GM13976 (cell line): ENCODE results near the gene CNGA2.

Experiments used
- DNase-seq: peaks from one replicate; pipeline ENCODE4 v3.0.0; 2012; ENCODE audit warnings: low spot score
- in situ Hi-C: fragments of 300-500 bp; cut with MboI; formaldehyde crosslinking; loops from one replicate; pipeline ENCODE4 v1.12.0; 2022; ENCODE audit warnings: low sequenced_read_pairs, mixed read lengths, inconsistent platforms; ENCODE audit not compliant: unreplicated experiment
- TF ChIP-seq, protein P1 (sequence below): IDR thresholded peaks from 2 replicates; pipeline ENCODE4 v1.5.1; 2012; ENCODE audit warnings: borderline replicate concordance, mild to moderate bottlenecking; ENCODE audit not compliant: insufficient read depth; ENCODE audit errors: extremely low read depth, missing control alignments, control extremely low read depth

CNGA2 gene

DNA sequence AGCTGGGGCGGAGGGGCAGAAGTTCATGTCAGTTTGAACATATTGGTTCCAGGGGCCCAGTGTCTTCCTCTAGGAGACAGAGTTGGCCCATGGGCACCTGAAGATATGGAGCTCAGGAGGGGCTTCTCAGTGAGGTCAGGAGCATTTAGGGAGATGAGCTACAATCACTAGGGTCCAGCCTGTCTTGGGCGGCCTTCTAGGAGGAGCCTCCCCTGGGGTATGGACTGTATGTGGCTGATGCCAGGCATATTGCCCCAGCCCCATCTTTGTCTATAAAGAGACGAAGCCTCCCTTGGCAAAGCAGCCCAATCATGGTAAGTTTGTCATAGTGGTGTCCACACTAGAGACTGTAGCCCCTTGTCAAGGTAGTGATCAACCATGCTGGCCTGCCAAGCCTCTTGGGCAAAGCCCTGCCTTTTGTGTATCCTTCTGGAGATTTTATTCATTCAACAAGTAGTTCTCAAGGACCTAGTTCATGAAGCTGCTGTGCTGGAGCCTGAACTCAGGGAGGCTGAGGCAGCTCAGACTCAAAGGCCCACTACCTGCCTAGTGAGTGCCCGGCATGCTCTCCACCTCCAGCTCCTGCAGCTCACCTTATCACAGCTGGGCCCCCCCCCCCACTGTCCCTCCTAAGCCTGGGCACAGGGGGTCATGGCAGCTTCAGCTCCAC, 5.4 kb upstream of the CNGA2 start:
- DNase-seq, result no peak
- TF ChIP-seq, protein P1, sequence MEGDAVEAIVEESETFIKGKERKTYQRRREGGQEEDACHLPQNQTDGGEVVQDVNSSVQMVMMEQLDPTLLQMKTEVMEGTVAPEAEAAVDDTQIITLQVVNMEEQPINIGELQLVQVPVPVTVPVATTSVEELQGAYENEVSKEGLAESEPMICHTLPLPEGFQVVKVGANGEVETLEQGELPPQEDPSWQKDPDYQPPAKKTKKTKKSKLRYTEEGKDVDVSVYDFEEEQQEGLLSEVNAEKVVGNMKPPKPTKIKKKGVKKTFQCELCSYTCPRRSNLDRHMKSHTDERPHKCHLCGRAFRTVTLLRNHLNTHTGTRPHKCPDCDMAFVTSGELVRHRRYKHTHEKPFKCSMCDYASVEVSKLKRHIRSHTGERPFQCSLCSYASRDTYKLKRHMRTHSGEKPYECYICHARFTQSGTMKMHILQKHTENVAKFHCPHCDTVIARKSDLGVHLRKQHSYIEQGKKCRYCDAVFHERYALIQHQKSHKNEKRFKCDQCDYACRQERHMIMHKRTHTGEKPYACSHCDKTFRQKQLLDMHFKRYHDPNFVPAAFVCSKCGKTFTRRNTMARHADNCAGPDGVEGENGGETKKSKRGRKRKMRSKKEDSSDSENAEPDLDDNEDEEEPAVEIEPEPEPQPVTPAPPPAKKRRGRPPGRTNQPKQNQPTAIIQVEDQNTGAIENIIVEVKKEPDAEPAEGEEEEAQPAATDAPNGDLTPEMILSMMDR, result no peak
- in situ Hi-C loops, result no loop called here

DNA sequence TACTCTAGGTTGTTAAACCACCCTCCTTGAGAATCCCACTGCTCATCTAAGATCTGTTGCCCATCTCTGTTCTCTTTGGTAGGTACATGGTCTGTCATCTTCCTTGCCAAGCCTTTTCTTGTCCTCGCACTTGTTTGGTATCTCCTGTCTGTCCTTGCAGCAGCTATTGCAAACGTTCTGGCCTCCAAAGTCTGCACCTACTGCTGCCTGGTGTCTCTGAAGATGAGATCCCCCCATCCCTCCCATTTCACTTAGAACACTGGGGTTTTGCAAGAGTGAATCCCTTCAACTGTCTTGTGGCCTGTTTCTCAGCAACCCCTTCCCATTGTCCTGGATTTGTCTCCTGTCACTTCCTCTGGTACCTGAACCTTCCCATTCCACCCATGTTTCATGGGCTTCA, 673 bp downstream of the CNGA2 start:
- in situ Hi-C loops, result no loop called here
- TF ChIP-seq, protein P1, result no peak
- no peak for DNase-seq

DNA sequence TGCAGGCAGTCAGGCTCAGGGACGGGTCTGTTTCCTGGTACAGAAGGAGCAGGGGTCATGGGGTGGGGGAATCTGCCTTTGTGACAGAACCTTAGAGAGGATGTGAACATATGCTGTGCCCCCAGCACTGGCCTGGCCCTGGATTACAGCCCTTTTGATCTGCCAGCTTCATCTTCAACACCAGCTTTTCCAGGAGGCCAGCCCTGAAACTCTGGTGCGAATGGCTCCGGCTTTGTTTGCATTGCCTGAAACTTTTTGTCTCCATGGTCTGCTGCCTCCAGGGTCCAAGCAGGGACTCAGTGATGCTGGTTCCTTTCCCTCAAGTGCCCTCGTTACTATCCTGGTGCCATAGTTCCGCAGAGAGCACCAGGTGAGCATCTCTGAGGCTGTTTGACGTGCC, 2.1 kb downstream of the CNGA2 start:
- DNase-seq, result no peak
- TF ChIP-seq, protein P1, result no peak
- in situ Hi-C loops, result no loop called here

DNA sequence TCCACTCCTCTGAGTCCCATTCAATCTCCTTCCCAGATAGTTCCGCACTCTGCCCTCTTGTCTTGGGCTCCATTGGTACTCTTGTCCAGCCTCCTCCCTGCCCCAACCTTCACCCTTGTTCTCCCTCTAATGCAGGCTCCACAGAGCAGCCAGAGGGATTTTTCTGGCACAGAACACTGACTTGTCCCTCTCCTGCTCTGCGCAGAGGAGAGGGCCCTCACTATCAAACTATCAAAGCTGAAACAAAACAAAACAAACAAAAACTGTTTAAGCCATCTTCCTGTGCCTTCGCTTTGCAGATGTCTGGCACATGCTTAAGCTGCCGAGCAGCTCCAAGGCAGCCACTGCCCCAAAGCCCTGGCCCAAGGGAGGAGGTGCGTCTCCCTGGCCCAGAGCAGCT, 2.9 kb downstream of the CNGA2 start:
- in situ Hi-C loops, result no loop called here
- no peak for DNase-seq
- TF ChIP-seq, protein P1, result no peak

DNA sequence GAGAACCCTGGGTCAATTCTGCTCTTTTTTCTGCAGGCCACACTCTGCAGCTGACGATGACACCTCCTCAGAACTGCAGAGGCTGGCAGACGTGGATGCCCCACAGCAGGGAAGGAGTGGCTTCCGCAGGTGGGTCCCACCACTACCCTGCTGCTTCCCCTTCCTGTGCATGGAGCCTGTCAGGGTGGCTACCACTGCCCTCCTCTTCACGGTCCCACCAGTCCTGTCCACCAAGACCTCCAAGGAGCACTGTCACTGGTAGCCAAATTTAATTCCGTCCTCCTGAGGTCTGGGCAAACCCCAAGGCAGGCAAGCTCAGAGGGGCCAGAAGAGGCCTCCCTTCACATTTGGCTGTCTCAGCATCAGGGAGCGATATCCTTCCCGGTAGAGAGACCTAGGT, 4.2 kb downstream of the CNGA2 start:
- TF ChIP-seq, protein P1, result no peak
- DNase-seq, result no peak
- in situ Hi-C loops, result no loop called here

DNA sequence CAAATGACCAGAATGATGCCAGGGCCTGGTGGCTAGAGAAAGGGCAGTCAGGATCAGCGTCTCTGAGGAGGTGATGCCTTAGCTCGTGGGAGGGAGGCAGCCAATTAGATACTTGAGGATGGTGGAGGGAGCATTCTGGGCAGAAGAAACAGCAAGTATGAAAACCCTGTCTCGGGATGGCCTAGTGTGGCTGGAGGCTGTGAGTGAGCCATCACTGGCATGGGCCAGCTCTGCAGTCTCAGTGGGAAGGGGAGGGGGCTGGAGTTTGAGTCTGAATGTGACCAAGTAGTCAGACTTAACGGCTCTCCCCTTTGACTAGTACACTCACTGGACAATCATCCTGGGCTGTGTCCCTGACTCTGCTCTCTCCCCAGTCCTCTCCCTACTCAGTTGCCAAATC, 7.1 kb downstream of the CNGA2 start:
- TF ChIP-seq, protein P1, result no peak
- in situ Hi-C loops, result no loop called here
- DNase-seq, result no peak
